Esophagus muscularis mucosa (tissue), 4 donors: ENCODE data around the gene S100A9. TPM values are rescaled to one million over a fixed set of nuclear protein-coding genes. Genes with fewer than 3 reads are reported as not detected.

Experiments
- DNase-seq: peaks from one replicate; pipeline ENCODE4 v3.0.0-alpha.2; 2017; ENCODE audit errors: extremely low spot score
- H3K27ac ChIP-seq, 4 donors: fragments of 200-600 bp; sonication (generic); replicated peaks in 1 of 4; 1 replicate in 3 of 4; 2 replicates in 1 of 4; pipeline ENCODE4 v1.5.1; 2016 to 2019; ENCODE audit warnings: mild to moderate bottlenecking in 1 of 4
- H3K27me3 ChIP-seq, 4 donors: fragments of 200-600 bp; sonication (generic); one replicate each; pipeline versions ENCODE4 v1.5.1 to v1.6.0; 2016 to 2019
- H3K36me3 ChIP-seq, 4 donors: fragments of 200-600 bp; sonication (generic); one replicate each; pipeline ENCODE4 v1.5.1; 2016 to 2019
- H3K4me1 ChIP-seq, 4 donors: fragments of 200-600 bp; sonication (generic); one replicate each; pipeline ENCODE4 v1.5.1; 2016 to 2019
- H3K4me3 ChIP-seq, 4 donors: fragments of 200-600 bp; sonication (generic); 1 replicate in 2 of 4; 2 replicates in 2 of 4; pipeline ENCODE4 v1.5.1; 2016 to 2019; ENCODE audit warnings: mild to moderate bottlenecking in 4 of 4, moderate library complexity in 1 of 4
- H3K9me3 ChIP-seq, 4 donors: fragments of 200-600 bp; sonication (generic); 1 replicate in 3 of 4; 2 replicates in 1 of 4; pipeline ENCODE4 v1.5.1; 2016 to 2019
- EP300 ChIP-seq: sonication (generic); formaldehyde crosslinking; IDR thresholded peaks from one replicate; pipeline ENCODE4 v1.6.1; 2017; ENCODE audit warnings: antibody characterized with exemption
- POLR2A ChIP-seq: fragments of 450-650 bp; IDR thresholded peaks from one replicate; pipeline ENCODE4 v1.6.1; 2017; ENCODE audit warnings: antibody characterized with exemption, moderate library complexity, mild to moderate bottlenecking, low read depth
- POLR2AphosphoS5 ChIP-seq, 2 donors: sonication (generic); formaldehyde crosslinking; IDR thresholded peaks; one replicate each; pipeline ENCODE4 v1.6.1; 2017; ENCODE audit warnings: antibody characterized with exemption in 2 of 2
- WGBS: methylation state at CpG from one replicate; pipeline ENCODE4 v1.1.5; 2018; 5-methylcytosine and 5-hydroxymethylcytosine counted together
- intact Hi-C: fragments of 100-400 bp; cut with DNase I; formaldehyde crosslinking; loops from one replicate; pipeline ENCODE4 v1.15.1; 2023
- total RNA-seq, 4 donors: library from RNA; depleted of rRNA; stranded (reverse); fragments of >200 nt; gene quantifications; one replicate each; pipeline versions ENCODE4 v1.1.0 to v1.2.1, GENCODE V29; 2016
- TF ChIP-seq, protein P1 (sequence below), 3 experiments: fragments of 200-600 bp in 2 of 3; fragments of 450-650 bp in 1 of 3; sonication (generic) in 2 of 3; IDR thresholded peaks; one replicate each; pipeline ENCODE4 v1.5.1; 2017 to 2019; ENCODE audit warnings: antibody characterized with exemption in 3 of 3, mild to moderate bottlenecking in 2 of 3, moderate library complexity in 1 of 3

Gene S100A9
- total RNA-seq, 4 donors from 2014 or later: 61.2 to 845 (median 119) TPM

DNA sequence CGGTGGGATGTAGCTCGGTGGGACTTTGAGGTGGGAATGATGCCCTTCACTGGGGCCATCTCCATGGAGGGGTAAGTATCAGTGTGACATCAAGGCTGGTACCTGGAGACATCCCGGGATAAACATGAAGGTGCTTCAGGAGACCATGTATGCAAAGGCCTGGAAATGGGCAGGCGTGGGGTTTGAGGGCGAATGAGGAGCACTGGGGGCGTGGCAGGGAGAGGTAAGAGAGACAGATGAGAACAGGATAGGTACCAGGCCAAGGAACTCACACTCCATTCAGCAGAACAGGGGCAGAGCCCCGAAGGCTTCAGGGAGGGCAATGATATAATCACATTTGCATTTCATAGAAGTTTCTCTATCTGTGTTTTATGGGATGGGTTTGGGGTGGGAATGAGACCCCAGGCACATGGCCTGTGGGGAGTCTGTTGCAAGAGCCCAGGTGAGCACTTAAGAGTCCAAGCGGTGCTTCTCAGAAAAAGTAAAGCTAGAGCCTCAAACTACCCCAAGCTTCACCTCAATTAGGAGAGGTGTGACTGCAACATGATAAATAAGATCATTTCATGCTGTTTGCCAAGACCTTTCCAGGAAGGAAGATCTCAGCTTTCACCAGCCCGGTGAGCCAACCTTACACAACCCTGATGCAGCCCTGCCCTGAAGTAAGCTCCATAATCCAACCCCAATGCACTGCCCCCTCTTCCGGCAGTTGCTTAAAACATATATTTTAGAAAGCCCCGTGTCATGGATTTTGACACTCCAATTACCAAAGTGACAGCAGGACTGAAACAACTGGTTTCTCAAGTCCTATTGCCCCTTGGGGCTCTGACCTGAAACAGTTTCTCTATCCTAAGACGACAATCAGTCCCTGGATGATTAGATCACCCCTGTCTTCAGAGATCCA lies 7.4 kb downstream of the S100A9 start:
- 69% methylated on average over 12 of the region's 12 CpGs for WGBS
- no peaks in the 10 kb centered on the region for H3K9me3 ChIP-seq
- intact Hi-C loops: no loop called here
- no peak overlapping the region for H3K4me3 ChIP-seq
- H3K27me3 ChIP-seq: peaks cover 0 to 4% (median 0%) of the 10 kb centered on the region in 4 donors
- no peaks in the 10 kb centered on the region for H3K4me1 ChIP-seq
- no peaks in the 10 kb centered on the region for H3K36me3 ChIP-seq
- DNase-seq: no peak
- TF ChIP-seq EP300 (no peak), POLR2AphosphoS5 (IDR thresholded peaks at IDR 0.05) (no peak)
- H3K27ac ChIP-seq: no peak overlapping the region

DNA sequence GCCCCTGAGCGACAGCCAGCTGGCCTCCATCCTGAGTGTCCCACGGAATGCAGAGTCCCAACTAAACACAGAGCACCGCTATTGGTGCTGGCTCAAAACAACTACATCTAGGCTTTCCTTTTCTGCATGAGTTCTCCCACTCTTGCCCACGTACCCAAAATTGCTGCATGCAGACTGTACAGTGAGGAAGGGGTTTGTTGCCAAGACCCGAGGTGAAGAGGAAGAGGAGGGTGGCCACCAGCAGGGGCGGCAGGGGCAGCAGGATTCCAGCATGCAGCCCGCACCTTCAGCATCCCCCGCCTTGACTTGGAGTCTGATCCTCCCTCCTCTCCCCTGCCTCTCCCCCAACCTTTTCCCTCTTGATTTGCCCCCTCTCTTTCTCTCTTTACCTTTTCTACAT lies 8.0 kb downstream of the S100A9 start:
- WGBS: 63% methylated on average over 8 of the region's 8 CpGs
- H3K36me3 ChIP-seq: no peaks in the 10 kb centered on the region

GRCh38 chr1:153366261-153366660 lies 8.6 kb downstream of the S100A9 start:
- 78% methylated on average over 6 of the region's 6 CpGs for WGBS
- H3K36me3 ChIP-seq: no peaks in the 10 kb centered on the region

More for the DNA sequence above, 8.0 kb downstream of the S100A9 start:
- TF ChIP-seq POLR2AphosphoS5 (IDR thresholded peaks at IDR 0.05) (no peak), POLR2A (no peak), EP300 (no peak)
- TF ChIP-seq, protein P1, sequence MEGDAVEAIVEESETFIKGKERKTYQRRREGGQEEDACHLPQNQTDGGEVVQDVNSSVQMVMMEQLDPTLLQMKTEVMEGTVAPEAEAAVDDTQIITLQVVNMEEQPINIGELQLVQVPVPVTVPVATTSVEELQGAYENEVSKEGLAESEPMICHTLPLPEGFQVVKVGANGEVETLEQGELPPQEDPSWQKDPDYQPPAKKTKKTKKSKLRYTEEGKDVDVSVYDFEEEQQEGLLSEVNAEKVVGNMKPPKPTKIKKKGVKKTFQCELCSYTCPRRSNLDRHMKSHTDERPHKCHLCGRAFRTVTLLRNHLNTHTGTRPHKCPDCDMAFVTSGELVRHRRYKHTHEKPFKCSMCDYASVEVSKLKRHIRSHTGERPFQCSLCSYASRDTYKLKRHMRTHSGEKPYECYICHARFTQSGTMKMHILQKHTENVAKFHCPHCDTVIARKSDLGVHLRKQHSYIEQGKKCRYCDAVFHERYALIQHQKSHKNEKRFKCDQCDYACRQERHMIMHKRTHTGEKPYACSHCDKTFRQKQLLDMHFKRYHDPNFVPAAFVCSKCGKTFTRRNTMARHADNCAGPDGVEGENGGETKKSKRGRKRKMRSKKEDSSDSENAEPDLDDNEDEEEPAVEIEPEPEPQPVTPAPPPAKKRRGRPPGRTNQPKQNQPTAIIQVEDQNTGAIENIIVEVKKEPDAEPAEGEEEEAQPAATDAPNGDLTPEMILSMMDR (IDR thresholded peaks at IDR 0.05): no peak
- intact Hi-C loops: no loop called here
- DNase-seq: no peak
- Histone ChIP-seq H3K4me3 (no peak overlapping the region), H3K27ac (no peak overlapping the region), H3K9me3 (no peaks in the 10 kb centered on the region), H3K4me1 (no peaks in the 10 kb centered on the region), H3K27me3 (peaks cover 0 to 4% (median 0%) of the 10 kb centered on the region in 4 donors)

GRCh38 chr1:153367090-153367489 lies 9.4 kb downstream of the S100A9 start:
- no peak overlapping the region for H3K27ac ChIP-seq
- WGBS: 77% methylated on average over 2 of the region's 2 CpGs
- H3K4me1 ChIP-seq: no peaks in the 10 kb centered on the region
- no peak overlapping the region for H3K4me3 ChIP-seq
- H3K27me3 ChIP-seq: peaks cover 0 to 4% (median 0%) of the 10 kb centered on the region in 4 donors
- intact Hi-C loops: no loop called here
- H3K9me3 ChIP-seq: no peaks in the 10 kb centered on the region
- DNase-seq: no peak
- TF ChIP-seq POLR2A (no peak), EP300 (no peak), POLR2AphosphoS5 (IDR thresholded peaks at IDR 0.05) (no peak)
- TF ChIP-seq, protein P1 (IDR thresholded peaks at IDR 0.05): no peak
- H3K36me3 ChIP-seq: no peaks in the 10 kb centered on the region

More at GRCh38 chr1:153366261-153366660, 8.6 kb downstream of the S100A9 start:
- Histone ChIP-seq H3K27ac (no peak overlapping the region), H3K9me3 (no peaks in the 10 kb centered on the region), H3K4me1 (no peaks in the 10 kb centered on the region), H3K4me3 (no peak overlapping the region), H3K27me3 (peaks cover 0 to 4% (median 0%) of the 10 kb centered on the region in 4 donors)
- DNase-seq: no peak
- intact Hi-C loops: no loop called here
- TF ChIP-seq POLR2A: no peak
- TF ChIP-seq POLR2AphosphoS5 (IDR thresholded peaks at IDR 0.05): no peak
- TF ChIP-seq EP300: no peak
- TF ChIP-seq, protein P1 (IDR thresholded peaks at IDR 0.05): no peak

DNA sequence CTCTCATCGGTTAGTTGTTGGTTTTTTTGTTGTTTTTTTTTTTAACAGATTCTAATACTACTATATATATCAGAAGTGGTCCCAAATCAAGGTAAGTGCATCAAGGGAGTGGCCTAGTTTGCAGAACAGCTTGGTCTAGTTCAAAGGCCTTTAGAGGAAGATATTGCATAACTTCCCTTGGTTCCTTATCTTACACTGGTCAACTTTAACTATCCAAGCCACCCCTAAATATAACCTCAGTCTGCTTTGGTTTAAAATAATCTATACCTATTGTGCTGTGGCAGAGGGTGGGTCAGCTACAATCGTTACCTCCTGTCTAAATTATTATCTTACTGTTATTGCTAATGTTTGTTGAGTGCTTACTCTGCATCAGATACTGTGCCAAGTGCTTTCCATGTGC lies 10.8 kb downstream of the S100A9 start:
- Histone ChIP-seq H3K27ac (no peak overlapping the region), H3K4me3 (no peak overlapping the region), H3K4me1 (no peaks in the 10 kb centered on the region), H3K36me3 (no peaks in the 10 kb centered on the region), H3K9me3 (no peaks in the 10 kb centered on the region), H3K27me3 (peaks cover 0 to 4% (median 0%) of the 10 kb centered on the region in 4 donors)
- no peak for DNase-seq
- intact Hi-C loops: no loop called here
- TF ChIP-seq, protein P1 (IDR thresholded peaks at IDR 0.05): no peak
- no peak for TF ChIP-seq POLR2AphosphoS5 (IDR thresholded peaks at IDR 0.05)
- no peak for TF ChIP-seq POLR2A
- TF ChIP-seq EP300: no peak
- WGBS: 60% methylated on average over 2 of the region's 2 CpGs
